CD4-positive, alpha-beta T cell (primary cell): Measurements from ENCODE around the gene MRPS35. TPM values are rescaled to one million over a fixed set of nuclear protein-coding genes. Genes with fewer than 3 reads are reported as not detected.
"Not testable (repeated sequence)": the region's sequence is repeated elsewhere in the genome, so short reads cannot be mapped to it uniquely, and the experiment has no call there.

Experiments
- ATAC-seq: fragments of 200-7000 bp; cut with Tn5 transposase; one replicate; pipeline ENCODE4 v1.10.0; 2022; ENCODE audit warnings: mild to moderate bottlenecking; ENCODE audit not compliant: poor library complexity
- CTCF ChIA-PET: fragments of 350-600 bp; sonication (Branson Sonifier 250); formaldehyde crosslinking; loops from one replicate; lab custom pipeline; 2021; ENCODE audit warnings: antibody characterized with exemption, inconsistent platforms; lab: Charles Lee
- POLR2A ChIA-PET: fragments of 350-600 bp; sonication (Branson Sonifier 250); formaldehyde crosslinking; loops from one replicate; lab custom pipeline; 2021; ENCODE audit warnings: antibody characterized with exemption, inconsistent platforms; lab: Charles Lee
- DNase-seq, 14 experiments: peaks; one replicate each; pipeline ENCODE4 v3.0.0-alpha.2; 2013 to 2020; ENCODE audit warnings: mixed read lengths in 2 of 14
- H3K27ac ChIP-seq, 2 donors: one replicate each; pipeline versions ENCODE4 v1.5.1 to v1.7.0; 2013; ENCODE audit warnings: low read length in 2 of 2, low read depth in 1 of 2, mild to moderate bottlenecking in 1 of 2
- H3K27me3 ChIP-seq, 2 experiments: 1 replicate in 1 of 2; 2 replicates in 1 of 2; pipeline versions ENCODE4 v1.6.1 to v1.7.0; 2013; ENCODE audit warnings: low read length in 2 of 2, control low read depth in 1 of 2, mild to moderate bottlenecking in 1 of 2, moderate library complexity in 1 of 2; ENCODE audit not compliant: insufficient read depth in 2 of 2, control insufficient read depth in 1 of 2
- H3K36me3 ChIP-seq: one replicate; pipeline ENCODE4 v1.6.1; 2013; ENCODE audit warnings: low read length, control low read depth; ENCODE audit not compliant: insufficient read depth
- H3K4me1 ChIP-seq: one replicate; pipeline ENCODE4 v1.6.1; 2013; ENCODE audit warnings: low read length, control low read depth; ENCODE audit not compliant: insufficient read depth
- H3K4me3 ChIP-seq: one replicate; pipeline ENCODE4 v1.5.1; 2013; ENCODE audit warnings: mild to moderate bottlenecking, low read length, moderate library complexity
- H3K9me3 ChIP-seq, 2 experiments: 1 replicate in 1 of 2; 2 replicates in 1 of 2; pipeline versions ENCODE4 v1.6.1 to v1.7.0; 2013; ENCODE audit warnings: low read length in 2 of 2, mild to moderate bottlenecking in 2 of 2, control low read depth in 1 of 2, moderate library complexity in 1 of 2; ENCODE audit not compliant: control insufficient read depth in 1 of 2, insufficient read depth in 1 of 2
- H3K27ac Mint-ChIP-seq: one replicate; pipeline ENCODE4 v1.8.0; 2020; ENCODE audit warnings: mixed read lengths
- H3K27me3 Mint-ChIP-seq: one replicate; pipeline ENCODE4 v1.8.0; 2021; ENCODE audit warnings: mixed read lengths
- H3K36me3 Mint-ChIP-seq: one replicate; pipeline ENCODE4 v1.8.0; 2021; ENCODE audit warnings: low read depth, mixed read lengths
- H3K4me1 Mint-ChIP-seq: one replicate; pipeline ENCODE4 v1.8.0; 2021; ENCODE audit warnings: low read depth, mixed read lengths
- H3K4me3 Mint-ChIP-seq: one replicate; pipeline ENCODE4 v1.8.0; 2020; ENCODE audit warnings: mild to moderate bottlenecking, mixed read lengths
- H3K9me3 Mint-ChIP-seq: one replicate; pipeline ENCODE4 v1.8.0; 2020; ENCODE audit warnings: mixed read lengths
- CTCF ChIP-seq: fragments of 200-600 bp; IDR thresholded peaks from one replicate; pipeline ENCODE4 v1.8.0; 2022; ENCODE audit warnings: antibody characterized with exemption, mild to moderate bottlenecking
- intact Hi-C, 2 experiments: fragments of 100-400 bp; cut with DNase I in 1 of 2; cut with micrococcal nuclease in 1 of 2; formaldehyde crosslinking; loops; one replicate each; pipeline versions ENCODE4 v1.15.1 to v1.9.0; 2023 to 2025; cut with DNase I, micrococcal nuclease
- total RNA-seq, 174 experiments: library from RNA in 2 of 174; stranded (reverse) in 2 of 174; gene quantifications; one replicate each; pipeline ENCODE4 v1.2.3 and lab custom pipeline; 2021 to 2026

The MRPS35 gene
- total RNA-seq, 2 experiments from 2014 or later, result 22.1 to 23.9 TPM

GRCh38 chr12:27732281-27732680 lies 21.6 kb downstream of the MRPS35 start:
- no peaks in the 10 kb centered on the region for H3K9me3 Mint-ChIP-seq
- peaks cover 46% of the 10 kb centered on the region for H3K36me3 ChIP-seq
- no peaks in the 10 kb centered on the region for H3K27me3 Mint-ChIP-seq
- no peak overlapping the region for H3K27ac ChIP-seq
- intact Hi-C loops, result loop anchor here (5.0 to 10.0 kb wide), 2 partner anchors 1140 to 1583 kb away; no protein-coding TSS in a partner anchor
- no peak overlapping the region for H3K27ac Mint-ChIP-seq
- H3K4me3 Mint-ChIP-seq, result no peak overlapping the region
- POLR2A ChIA-PET, result no interaction called here
- CTCF ChIA-PET, result interaction anchor here (0.6 to 2.6 kb wide), 4 partner anchors 13 to 208 kb away, joined by 3 to 12 read pairs (median 8); no protein-coding TSS in a partner anchor
- no peaks in the 10 kb centered on the region for H3K4me1 Mint-ChIP-seq
- no peak for DNase-seq
- H3K36me3 Mint-ChIP-seq, result peaks cover 82% of the 10 kb centered on the region
- H3K27me3 ChIP-seq, result no peaks in the 10 kb centered on the region
- H3K9me3 ChIP-seq, result no peaks in the 10 kb centered on the region
- TF ChIP-seq CTCF, result no peak
- no peaks in the 10 kb centered on the region for H3K4me1 ChIP-seq
- ATAC-seq, result no peak
- H3K4me3 ChIP-seq, result no peak overlapping the region

GRCh38 chr12:27733052-27733656 lies 22.5 kb downstream of the MRPS35 start:
- intact Hi-C loops, result loop anchor here (1.0 to 10.0 kb wide), 5 partner anchors 88 to 1582 kb away; no protein-coding TSS in a partner anchor
- ChIA-PET CTCF (interaction anchor here (0.6 to 2.6 kb wide), 4 partner anchors 12 to 207 kb away, joined by 3 to 12 read pairs (median 8); no protein-coding TSS in a partner anchor), POLR2A (no interaction called here)
- Histone ChIP-seq H3K9me3 (no peaks in the 10 kb centered on the region), H3K4me1 (no peaks in the 10 kb centered on the region), H3K4me3 (no peak overlapping the region), H3K27me3 (no peaks in the 10 kb centered on the region), H3K36me3 (peaks cover 50% of the 10 kb centered on the region), H3K27ac (no peak overlapping the region)
- Mint-ChIP-seq H3K27ac (no peak overlapping the region), H3K27me3 (no peaks in the 10 kb centered on the region), H3K36me3 (peaks cover 87% of the 10 kb centered on the region), H3K4me1 (no peaks in the 10 kb centered on the region), H3K9me3 (no peaks in the 10 kb centered on the region), H3K4me3 (no peak overlapping the region)
- DNase-seq (peak in 12 of 14 experiments; percentile 12 to 65 (median 30)), ATAC-seq (peak; percentile 78)
- TF ChIP-seq CTCF, result peak; percentile 87

GRCh38 chr12:27733791-27734190 lies 23.2 kb downstream of the MRPS35 start:
- no peaks in the 10 kb centered on the region for H3K4me1 Mint-ChIP-seq
- no peaks in the 10 kb centered on the region for H3K9me3 ChIP-seq
- H3K36me3 ChIP-seq, result peaks cover 48% of the 10 kb centered on the region
- intact Hi-C loops, result loop anchor here (1.0 to 10.0 kb wide), 6 partner anchors 88 to 1581 kb away; no protein-coding TSS in a partner anchor
- TF ChIP-seq CTCF, result no peak
- ChIA-PET POLR2A (no interaction called here), CTCF (interaction anchor here (1.5 to 2.6 kb wide), 2 partner anchors 88 to 207 kb away, joined by 11 to 12 read pairs; no protein-coding TSS in a partner anchor)
- H3K27me3 ChIP-seq, result no peaks in the 10 kb centered on the region
- no peaks in the 10 kb centered on the region for H3K27me3 Mint-ChIP-seq
- H3K4me1 ChIP-seq, result no peaks in the 10 kb centered on the region
- no peak overlapping the region for H3K4me3 Mint-ChIP-seq
- H3K27ac ChIP-seq, result no peak overlapping the region
- no peak overlapping the region for H3K27ac Mint-ChIP-seq
- peaks cover 85% of the 10 kb centered on the region for H3K36me3 Mint-ChIP-seq
- ATAC-seq, result no peak
- no peaks in the 10 kb centered on the region for H3K9me3 Mint-ChIP-seq
- DNase-seq, result no peak
- no peak overlapping the region for H3K4me3 ChIP-seq

- H3K4me1 ChIP-seq, H3K27ac ChIP-seq, H3K27me3 Mint-ChIP-seq, H3K27ac Mint-ChIP-seq, H3K27me3 ChIP-seq, DNase-seq, POLR2A ChIA-PET, H3K4me3 ChIP-seq, ATAC-seq, H3K9me3 ChIP-seq, H3K4me1 Mint-ChIP-seq, H3K9me3 Mint-ChIP-seq, H3K4me3 Mint-ChIP-seq: not testable (repeated sequence)
- H3K36me3 ChIP-seq, result peaks cover 47% of the 10 kb centered on the region
- CTCF ChIA-PET, result interaction anchor here (1.5 to 2.6 kb wide), 2 partner anchors 87 to 206 kb away, joined by 4 to 11 read pairs; no protein-coding TSS in a partner anchor
- peaks cover 84% of the 10 kb centered on the region for H3K36me3 Mint-ChIP-seq
- intact Hi-C loops, result loop anchor here (2.0 to 10.0 kb wide), 3 partner anchors 88 to 1580 kb away; no protein-coding TSS in a partner anchor
These were observed 23.7 kb downstream of the MRPS35 start for GRCh38 chr12:27734321-27734720.
